Measurements from ENCODE around the gene MKRN1.

The MKRN1 gene

GRCh38 chr7:140479739-140480084, 407 bp upstream of the MKRN1 start:
- peak overlapping the region; percentile 93 for H3K27ac ChIP-seq
- TF ChIP-seq, protein P1, sequence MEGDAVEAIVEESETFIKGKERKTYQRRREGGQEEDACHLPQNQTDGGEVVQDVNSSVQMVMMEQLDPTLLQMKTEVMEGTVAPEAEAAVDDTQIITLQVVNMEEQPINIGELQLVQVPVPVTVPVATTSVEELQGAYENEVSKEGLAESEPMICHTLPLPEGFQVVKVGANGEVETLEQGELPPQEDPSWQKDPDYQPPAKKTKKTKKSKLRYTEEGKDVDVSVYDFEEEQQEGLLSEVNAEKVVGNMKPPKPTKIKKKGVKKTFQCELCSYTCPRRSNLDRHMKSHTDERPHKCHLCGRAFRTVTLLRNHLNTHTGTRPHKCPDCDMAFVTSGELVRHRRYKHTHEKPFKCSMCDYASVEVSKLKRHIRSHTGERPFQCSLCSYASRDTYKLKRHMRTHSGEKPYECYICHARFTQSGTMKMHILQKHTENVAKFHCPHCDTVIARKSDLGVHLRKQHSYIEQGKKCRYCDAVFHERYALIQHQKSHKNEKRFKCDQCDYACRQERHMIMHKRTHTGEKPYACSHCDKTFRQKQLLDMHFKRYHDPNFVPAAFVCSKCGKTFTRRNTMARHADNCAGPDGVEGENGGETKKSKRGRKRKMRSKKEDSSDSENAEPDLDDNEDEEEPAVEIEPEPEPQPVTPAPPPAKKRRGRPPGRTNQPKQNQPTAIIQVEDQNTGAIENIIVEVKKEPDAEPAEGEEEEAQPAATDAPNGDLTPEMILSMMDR (IDR thresholded peaks at IDR 0.05) = no peak
- no peak for TF ChIP-seq ZFX (IDR thresholded peaks at IDR 0.05; ENCODE audit: borderline replicate concordance)

DNA sequence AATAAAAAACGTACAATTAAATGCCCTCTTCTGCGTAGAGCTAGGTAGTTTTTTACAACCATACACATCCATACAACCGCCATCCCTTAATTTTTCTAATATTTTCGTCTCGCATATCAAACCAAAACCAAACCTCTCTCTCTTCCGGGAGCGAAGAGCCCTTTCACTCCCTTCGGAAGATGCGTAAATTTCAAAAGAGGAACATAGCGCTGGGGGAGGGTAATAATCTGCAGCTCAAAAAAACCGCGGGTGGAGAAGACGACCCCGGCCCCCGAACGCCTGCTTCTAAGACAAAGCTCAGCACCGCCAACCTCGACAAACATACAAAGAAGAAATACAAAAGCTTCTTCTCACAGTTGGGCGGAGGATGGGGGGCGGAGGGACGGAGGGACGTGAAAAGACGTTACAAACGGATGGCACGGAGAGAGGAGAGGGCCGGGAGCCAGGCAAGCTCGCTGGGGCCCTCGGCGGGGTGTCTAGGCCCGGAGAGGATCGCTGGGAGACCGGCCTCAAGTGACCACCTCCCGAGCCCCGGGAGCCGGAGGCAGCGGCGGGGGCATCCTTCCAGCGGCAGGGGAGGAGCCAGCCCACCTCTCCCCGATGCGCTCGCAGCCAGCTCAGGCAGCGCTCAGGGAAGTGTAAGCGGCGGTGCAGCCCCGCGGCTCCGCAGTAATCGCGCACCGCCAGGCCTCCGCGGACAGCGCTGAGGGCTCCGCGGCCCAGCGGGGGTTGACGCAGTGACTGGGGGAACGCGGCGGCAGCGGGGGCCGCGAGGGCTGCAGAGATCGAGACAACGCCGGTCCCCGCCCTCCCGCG, 851 bp downstream of the MKRN1 start:
- TF ChIP-seq, protein P1 (IDR thresholded peaks at IDR 0.05) = no peak
- TF ChIP-seq ZFX (IDR thresholded peaks at IDR 0.05; ENCODE audit: borderline replicate concordance) = no peak
- H3K27ac ChIP-seq = peak overlapping the region; percentile 93

DNA sequence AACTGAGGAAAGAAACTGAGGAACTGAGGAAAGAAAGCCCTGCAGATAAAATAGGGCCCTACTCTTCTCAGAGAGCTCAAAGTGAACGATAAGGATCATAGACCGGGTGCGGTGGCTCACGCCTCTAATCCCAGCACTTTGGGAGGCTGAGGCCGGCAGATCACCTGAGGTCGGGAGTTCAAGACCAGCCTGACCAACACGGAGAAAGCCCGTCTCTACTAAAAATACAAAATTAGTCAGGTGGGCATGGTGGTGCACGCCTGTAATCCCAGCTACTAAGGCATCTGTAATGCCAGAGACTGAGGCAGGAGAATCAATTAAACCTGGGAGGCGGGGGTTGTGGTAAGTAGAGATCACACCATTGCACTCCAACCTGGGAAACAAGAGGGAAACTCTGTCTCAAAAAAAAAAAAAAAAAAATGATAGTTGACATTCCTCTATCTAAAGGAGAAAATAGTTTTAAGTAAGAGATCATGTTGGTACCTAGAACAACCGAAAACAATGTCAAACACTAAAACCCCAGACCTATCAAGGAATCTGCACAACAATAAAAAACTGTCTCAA, 2.5 kb downstream of the MKRN1 start:
- H3K27ac ChIP-seq = no peak overlapping the region

DNA sequence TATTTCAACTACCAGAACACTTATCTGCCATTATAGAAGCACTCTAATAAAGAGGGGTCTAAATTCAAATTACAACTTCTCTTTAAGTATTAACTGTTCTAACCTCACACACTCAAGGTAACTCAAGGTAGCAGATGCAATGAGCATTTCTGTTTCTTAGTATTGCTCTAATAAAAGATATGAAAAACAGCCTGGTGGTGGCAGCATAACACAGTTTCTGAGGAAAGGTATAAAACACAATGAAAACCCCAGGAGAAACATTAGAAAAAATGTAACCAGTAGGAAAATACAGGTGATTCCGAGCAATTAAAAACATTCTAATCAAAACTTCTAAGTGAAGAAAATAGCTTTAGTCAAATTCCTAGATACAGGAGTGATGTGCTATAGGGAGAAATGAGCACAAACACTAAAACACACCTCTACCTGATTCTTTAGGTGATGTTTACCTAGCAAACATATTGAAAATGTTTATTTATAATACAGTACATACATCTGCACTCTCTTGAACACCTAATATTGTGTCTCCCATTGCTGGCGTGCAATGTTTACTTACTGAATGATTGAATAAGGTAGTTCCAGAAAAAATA, 3.5 kb downstream of the MKRN1 start:
- TF ChIP-seq, protein P1 (IDR thresholded peaks at IDR 0.05) = peak; percentile 90
- TF ChIP-seq ZFX (IDR thresholded peaks at IDR 0.05; ENCODE audit: borderline replicate concordance) = no peak

More for the DNA sequence above, 2.5 kb downstream of the MKRN1 start:
- no peak for TF ChIP-seq ZFX (IDR thresholded peaks at IDR 0.05; ENCODE audit: borderline replicate concordance)
- TF ChIP-seq, protein P1 (IDR thresholded peaks at IDR 0.05) = no peak

GRCh38 chr7:140463111-140463510, 16.2 kb downstream of the MKRN1 start:
- no peak for TF ChIP-seq ZFX (IDR thresholded peaks at IDR 0.05; ENCODE audit: borderline replicate concordance)
- TF ChIP-seq, protein P1 (IDR thresholded peaks at IDR 0.05) = no peak

More for the DNA sequence above, 3.5 kb downstream of the MKRN1 start:
- peak overlapping the region; percentile 38; the same call in 1 of the 2 replicates for H3K27ac ChIP-seq

GRCh38 chr7:140458916-140459315, 20.4 kb downstream of the MKRN1 start:
- TF ChIP-seq, protein P1 (IDR thresholded peaks at IDR 0.05) = no peak
- TF ChIP-seq ZFX (IDR thresholded peaks at IDR 0.05; ENCODE audit: borderline replicate concordance) = no peak
- no peak overlapping the region for H3K27ac ChIP-seq

More at GRCh38 chr7:140463111-140463510, 16.2 kb downstream of the MKRN1 start:
- H3K27ac ChIP-seq = no peak overlapping the region

GRCh38 chr7:140458201-140458600, 21.1 kb downstream of the MKRN1 start:
- TF ChIP-seq, protein P1 (IDR thresholded peaks at IDR 0.05) = no peak
- TF ChIP-seq ZFX (IDR thresholded peaks at IDR 0.05; ENCODE audit: borderline replicate concordance) = no peak
- H3K27ac ChIP-seq = no peak overlapping the region

All from 22Rv1 (cell line).